ENCODE measurements around the gene FAM20C.

The FAM20C gene

DNA sequence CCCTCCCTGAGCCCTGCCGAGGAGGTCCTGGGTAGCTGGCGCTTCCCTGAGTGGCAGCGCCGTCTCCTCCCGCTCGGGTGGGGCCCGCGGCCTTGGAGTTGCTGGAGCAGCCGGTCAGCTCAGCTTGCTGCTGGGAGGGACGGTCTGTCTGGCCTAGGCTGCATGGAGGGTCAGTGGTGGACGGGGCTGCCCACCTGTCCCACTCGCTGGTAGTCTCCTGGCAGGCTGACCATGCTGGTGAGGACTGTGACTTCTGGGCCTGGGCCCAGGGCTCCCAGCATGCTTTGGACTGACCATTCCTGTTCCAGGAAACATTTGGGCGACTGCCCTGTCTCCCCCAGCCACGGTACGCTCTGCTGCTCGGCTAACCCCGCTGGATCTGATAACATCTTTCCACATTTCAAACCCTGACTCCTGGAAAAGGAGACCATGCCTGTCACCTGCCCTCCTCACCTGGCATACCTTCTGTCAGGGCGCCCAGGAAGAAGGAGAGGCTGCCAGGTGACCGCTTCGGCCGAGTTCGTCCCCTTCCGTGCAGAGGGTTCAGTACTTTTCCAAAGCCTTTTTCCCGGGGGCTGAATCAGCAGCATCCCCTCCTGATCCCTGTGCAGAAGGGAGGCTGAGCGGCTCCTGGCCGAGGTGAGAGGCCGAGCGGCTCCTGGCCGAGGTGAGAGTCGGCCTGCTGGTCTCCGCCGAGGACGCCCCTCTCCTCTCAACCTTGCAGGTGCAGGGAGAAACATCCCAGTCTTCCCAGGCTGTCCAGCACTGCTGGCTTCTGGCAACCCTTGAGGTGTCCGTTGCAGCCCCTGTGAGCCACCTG is 43.4 kb downstream of the FAM20C start:
- ChIA-PET CTCF (no interaction called here), POLR2A (no interaction called here)
- TF ChIP-seq, protein P1, sequence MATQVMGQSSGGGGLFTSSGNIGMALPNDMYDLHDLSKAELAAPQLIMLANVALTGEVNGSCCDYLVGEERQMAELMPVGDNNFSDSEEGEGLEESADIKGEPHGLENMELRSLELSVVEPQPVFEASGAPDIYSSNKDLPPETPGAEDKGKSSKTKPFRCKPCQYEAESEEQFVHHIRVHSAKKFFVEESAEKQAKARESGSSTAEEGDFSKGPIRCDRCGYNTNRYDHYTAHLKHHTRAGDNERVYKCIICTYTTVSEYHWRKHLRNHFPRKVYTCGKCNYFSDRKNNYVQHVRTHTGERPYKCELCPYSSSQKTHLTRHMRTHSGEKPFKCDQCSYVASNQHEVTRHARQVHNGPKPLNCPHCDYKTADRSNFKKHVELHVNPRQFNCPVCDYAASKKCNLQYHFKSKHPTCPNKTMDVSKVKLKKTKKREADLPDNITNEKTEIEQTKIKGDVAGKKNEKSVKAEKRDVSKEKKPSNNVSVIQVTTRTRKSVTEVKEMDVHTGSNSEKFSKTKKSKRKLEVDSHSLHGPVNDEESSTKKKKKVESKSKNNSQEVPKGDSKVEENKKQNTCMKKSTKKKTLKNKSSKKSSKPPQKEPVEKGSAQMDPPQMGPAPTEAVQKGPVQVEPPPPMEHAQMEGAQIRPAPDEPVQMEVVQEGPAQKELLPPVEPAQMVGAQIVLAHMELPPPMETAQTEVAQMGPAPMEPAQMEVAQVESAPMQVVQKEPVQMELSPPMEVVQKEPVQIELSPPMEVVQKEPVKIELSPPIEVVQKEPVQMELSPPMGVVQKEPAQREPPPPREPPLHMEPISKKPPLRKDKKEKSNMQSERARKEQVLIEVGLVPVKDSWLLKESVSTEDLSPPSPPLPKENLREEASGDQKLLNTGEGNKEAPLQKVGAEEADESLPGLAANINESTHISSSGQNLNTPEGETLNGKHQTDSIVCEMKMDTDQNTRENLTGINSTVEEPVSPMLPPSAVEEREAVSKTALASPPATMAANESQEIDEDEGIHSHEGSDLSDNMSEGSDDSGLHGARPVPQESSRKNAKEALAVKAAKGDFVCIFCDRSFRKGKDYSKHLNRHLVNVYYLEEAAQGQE (tag by site-specific recombination; IDR thresholded peaks at IDR 0.05) = no peak
- TF ChIP-seq ZNF148 (tag by site-specific recombination; IDR thresholded peaks at IDR 0.05; ENCODE audit: borderline replicate concordance) = no peak
- no peak for TF ChIP-seq ZNF843 (tag by site-specific recombination; IDR thresholded peaks at IDR 0.05)
- no peak for TF ChIP-seq ZNF585B (tag by site-specific recombination; IDR thresholded peaks at IDR 0.05)
- no peak for TF ChIP-seq ZNF175 (tag by site-specific recombination; IDR thresholded peaks at IDR 0.05)
- H3K27ac ChIP-seq (ENCODE audit: extremely low read depth, low read depth, low read length) = no peak overlapping the region
- H3K36me3 ChIP-seq (ENCODE audit: control insufficient read depth in 2 of 2, insufficient read depth in 1 of 2, low read length in 2 of 2) = no peaks in the 10 kb centered on the region
- H3K9me3 ChIP-seq (ENCODE audit: control insufficient read depth, insufficient read depth, low read depth, low read length) = no peaks in the 10 kb centered on the region
- H3K4me3 ChIP-seq (ENCODE audit: low read depth, low read length) = no peak overlapping the region
- no peaks in the 10 kb centered on the region for H3K4me1 ChIP-seq (ENCODE audit: control insufficient read depth, insufficient read depth, low read length)

- Histone ChIP-seq H3K4me1 (ENCODE audit: control insufficient read depth, insufficient read depth, low read length) (no peaks in the 10 kb centered on the region), H3K36me3 (ENCODE audit: control insufficient read depth in 2 of 2, insufficient read depth in 1 of 2, low read length in 2 of 2) (no peaks in the 10 kb centered on the region), H3K27ac (ENCODE audit: extremely low read depth, low read depth, low read length) (no peak overlapping the region), H3K9me3 (ENCODE audit: control insufficient read depth, insufficient read depth, low read depth, low read length) (no peaks in the 10 kb centered on the region), H3K4me3 (ENCODE audit: low read depth, low read length) (no peak overlapping the region)
- ChIA-PET POLR2A (no interaction called here), CTCF (no interaction called here)
- TF ChIP-seq ZNF561 (tag by site-specific recombination; IDR thresholded peaks at IDR 0.05; ENCODE audit: borderline replicate concordance) (no peak), CTCF (tag by site-specific recombination; IDR thresholded peaks at IDR 0.05) (no peak), ZBTB7A (tag by site-specific recombination; IDR thresholded peaks at IDR 0.05; ENCODE audit: low read depth) (no peak), TRIM28 (IDR thresholded peaks at IDR 0.05; ENCODE audit: borderline replicate concordance, low read length) (no peak), ZNF585B (tag by site-specific recombination; IDR thresholded peaks at IDR 0.05) (no peak), ZNF548 (tag by site-specific recombination; IDR thresholded peaks at IDR 0.05) (no peak)
These were observed 44.6 kb downstream of the FAM20C start for GRCh38 chr7:236967-237366.

- Histone ChIP-seq H3K9me3 (ENCODE audit: control insufficient read depth, insufficient read depth, low read depth, low read length) (no peaks in the 10 kb centered on the region), H3K4me1 (ENCODE audit: control insufficient read depth, insufficient read depth, low read length) (no peaks in the 10 kb centered on the region), H3K36me3 (ENCODE audit: control insufficient read depth in 2 of 2, insufficient read depth in 1 of 2, low read length in 2 of 2) (no peaks in the 10 kb centered on the region), H3K4me3 (ENCODE audit: low read depth, low read length) (no peak overlapping the region), H3K27ac (ENCODE audit: extremely low read depth, low read depth, low read length) (no peak overlapping the region)
- POLR2A ChIA-PET = no interaction called here
- CTCF ChIA-PET = interaction anchor here (0.6 kb wide), 1 partner anchor 16 kb away, joined by 5 read pairs; no protein-coding TSS in a partner anchor
- no peak for TF ChIP-seq ZNF626 (tag by site-specific recombination; IDR thresholded peaks at IDR 0.05)
- TF ChIP-seq ZNF157 (tag by site-specific recombination; IDR thresholded peaks at IDR 0.05) = no peak
- no peak for TF ChIP-seq KLF10 (tag by site-specific recombination; IDR thresholded peaks at IDR 0.05)
- no peak for TF ChIP-seq ZBTB8A (tag by site-specific recombination; IDR thresholded peaks at IDR 0.05)
- no peak for TF ChIP-seq ZBTB7A (tag by site-specific recombination; IDR thresholded peaks at IDR 0.05; ENCODE audit: low read depth)
- TF ChIP-seq ZNF473 (tag by site-specific recombination; IDR thresholded peaks at IDR 0.05) = peak; percentile 70; the same call in 1 of the 2 replicates
- TF ChIP-seq ZNF513 (tag by site-specific recombination; IDR thresholded peaks at IDR 0.05) = peak; percentile 95
- TF ChIP-seq ZNF530 (tag by site-specific recombination; IDR thresholded peaks at IDR 0.05; ENCODE audit: low read depth) = no peak
- TF ChIP-seq BCL11A (tag by site-specific recombination; IDR thresholded peaks at IDR 0.05; ENCODE audit: low read depth) = no peak
- TF ChIP-seq ZNF610 (tag by site-specific recombination; IDR thresholded peaks at IDR 0.05; ENCODE audit: borderline replicate concordance) = no peak
- TF ChIP-seq ZNF544 (tag by site-specific recombination; IDR thresholded peaks at IDR 0.05) = no peak
- TF ChIP-seq BCL11B (tag by site-specific recombination; IDR thresholded peaks at IDR 0.05; ENCODE audit: low read depth) = no peak
- TF ChIP-seq ZNF24 (tag by site-specific recombination; IDR thresholded peaks at IDR 0.05) = no peak
- TF ChIP-seq ZNF658 (tag by site-specific recombination; IDR thresholded peaks at IDR 0.05) = no peak
These were observed 45.0 kb downstream of the FAM20C start for GRCh38 chr7:237385-237784.
